ENCODE measurements around the gene PRC1.

PRC1 gene

GRCh38 chr15:90949979-90950675 lies 44.2 kb downstream of the PRC1 start:
- H3K9ac ChIP-seq (ENCODE audit: low read depth, low read length) = no peak overlapping the region
- H3K27me3 ChIP-seq (ENCODE audit: control insufficient read depth, insufficient read depth, low read length) = no peaks in the 10 kb centered on the region
- H3K9me3 ChIP-seq (ENCODE audit: control insufficient read depth, insufficient read depth, low read length) = no peaks in the 10 kb centered on the region
- H3K4me3 ChIP-seq (ENCODE audit: low read depth, low read length) = no peak overlapping the region
- H3K36me3 ChIP-seq (ENCODE audit: control insufficient read depth, insufficient read depth, low read length) = peaks cover 58% of the 10 kb centered on the region
- H3K4me1 ChIP-seq (ENCODE audit: control insufficient read depth, insufficient read depth, low read length) = no peaks in the 10 kb centered on the region

- no peak overlapping the region for H3K4me3 ChIP-seq (ENCODE audit: low read depth, low read length)
- H3K4me1 ChIP-seq (ENCODE audit: control insufficient read depth, insufficient read depth, low read length) = no peaks in the 10 kb centered on the region
- H3K9ac ChIP-seq (ENCODE audit: low read depth, low read length) = no peak overlapping the region
- H3K27me3 ChIP-seq (ENCODE audit: control insufficient read depth, insufficient read depth, low read length) = no peaks in the 10 kb centered on the region
- no peaks in the 10 kb centered on the region for H3K9me3 ChIP-seq (ENCODE audit: control insufficient read depth, insufficient read depth, low read length)
- H3K36me3 ChIP-seq (ENCODE audit: control insufficient read depth, insufficient read depth, low read length) = peaks cover 59% of the 10 kb centered on the region
These were observed 45.8 kb downstream of the PRC1 start for GRCh38 chr15:90948506-90948905.

GRCh38 chr15:90947577-90948357 lies 46.6 kb downstream of the PRC1 start:
- no peaks in the 10 kb centered on the region for H3K27me3 ChIP-seq (ENCODE audit: control insufficient read depth, insufficient read depth, low read length)
- no peak overlapping the region for H3K9ac ChIP-seq (ENCODE audit: low read depth, low read length)
- no peaks in the 10 kb centered on the region for H3K9me3 ChIP-seq (ENCODE audit: control insufficient read depth, insufficient read depth, low read length)
- no peak overlapping the region for H3K4me3 ChIP-seq (ENCODE audit: low read depth, low read length)
- peaks cover 59% of the 10 kb centered on the region for H3K36me3 ChIP-seq (ENCODE audit: control insufficient read depth, insufficient read depth, low read length)
- H3K4me1 ChIP-seq (ENCODE audit: control insufficient read depth, insufficient read depth, low read length) = no peaks in the 10 kb centered on the region

GRCh38 chr15:90946941-90947576 lies 47.3 kb downstream of the PRC1 start:
- peaks cover 63% of the 10 kb centered on the region for H3K36me3 ChIP-seq (ENCODE audit: control insufficient read depth, insufficient read depth, low read length)
- no peaks in the 10 kb centered on the region for H3K27me3 ChIP-seq (ENCODE audit: control insufficient read depth, insufficient read depth, low read length)

DNA sequence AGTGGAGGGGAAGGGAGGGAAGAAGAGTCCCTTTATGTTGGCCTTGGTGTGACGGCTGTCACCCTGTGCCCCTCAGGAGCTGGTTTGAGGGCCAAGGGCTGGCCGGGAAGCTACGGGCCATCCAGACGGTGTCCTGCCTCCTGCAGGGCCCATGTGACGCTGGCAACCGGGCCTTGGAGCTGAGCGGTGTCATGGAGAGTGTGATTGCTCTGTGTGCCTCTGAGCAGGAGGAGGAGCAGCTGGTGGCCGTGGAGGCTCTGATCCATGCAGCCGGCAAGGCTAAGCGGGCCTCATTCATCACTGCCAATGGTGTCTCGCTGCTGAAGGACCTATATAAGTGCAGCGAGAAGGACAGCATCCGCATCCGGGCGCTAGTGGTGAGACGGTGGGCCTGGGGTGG lies 47.8 kb downstream of the PRC1 start:
- H3K4me3 ChIP-seq (ENCODE audit: low read depth, low read length) = no peak overlapping the region
- no peaks in the 10 kb centered on the region for H3K4me1 ChIP-seq (ENCODE audit: control insufficient read depth, insufficient read depth, low read length)
- H3K27me3 ChIP-seq (ENCODE audit: control insufficient read depth, insufficient read depth, low read length) = no peaks in the 10 kb centered on the region
- H3K9me3 ChIP-seq (ENCODE audit: control insufficient read depth, insufficient read depth, low read length) = no peaks in the 10 kb centered on the region
- no peak overlapping the region for H3K9ac ChIP-seq (ENCODE audit: low read depth, low read length)
- H3K36me3 ChIP-seq (ENCODE audit: control insufficient read depth, insufficient read depth, low read length) = peaks cover 63% of the 10 kb centered on the region

More at GRCh38 chr15:90946941-90947576, 47.3 kb downstream of the PRC1 start:
- no peaks in the 10 kb centered on the region for H3K9me3 ChIP-seq (ENCODE audit: control insufficient read depth, insufficient read depth, low read length)
- H3K9ac ChIP-seq (ENCODE audit: low read depth, low read length) = no peak overlapping the region
- no peak overlapping the region for H3K4me3 ChIP-seq (ENCODE audit: low read depth, low read length)
- no peaks in the 10 kb centered on the region for H3K4me1 ChIP-seq (ENCODE audit: control insufficient read depth, insufficient read depth, low read length)

- Histone ChIP-seq H3K4me3 (ENCODE audit: low read depth, low read length) (no peak overlapping the region), H3K9me3 (ENCODE audit: control insufficient read depth, insufficient read depth, low read length) (no peaks in the 10 kb centered on the region), H3K27me3 (ENCODE audit: control insufficient read depth, insufficient read depth, low read length) (no peaks in the 10 kb centered on the region), H3K36me3 (ENCODE audit: control insufficient read depth, insufficient read depth, low read length) (peaks cover 69% of the 10 kb centered on the region), H3K9ac (ENCODE audit: low read depth, low read length) (no peak overlapping the region), H3K4me1 (ENCODE audit: control insufficient read depth, insufficient read depth, low read length) (no peaks in the 10 kb centered on the region)
These were observed 49.2 kb downstream of the PRC1 start for GRCh38 chr15:90945091-90945490.

GRCh38 chr15:90942354-90943120 lies 51.8 kb downstream of the PRC1 start:
- H3K4me1 ChIP-seq (ENCODE audit: control insufficient read depth, insufficient read depth, low read length) = no peaks in the 10 kb centered on the region
- H3K9ac ChIP-seq (ENCODE audit: low read depth, low read length) = no peak overlapping the region
- H3K9me3 ChIP-seq (ENCODE audit: control insufficient read depth, insufficient read depth, low read length) = no peaks in the 10 kb centered on the region
- peaks cover 57% of the 10 kb centered on the region for H3K36me3 ChIP-seq (ENCODE audit: control insufficient read depth, insufficient read depth, low read length)
- no peak overlapping the region for H3K4me3 ChIP-seq (ENCODE audit: low read depth, low read length)
- no peaks in the 10 kb centered on the region for H3K27me3 ChIP-seq (ENCODE audit: control insufficient read depth, insufficient read depth, low read length)

DNA sequence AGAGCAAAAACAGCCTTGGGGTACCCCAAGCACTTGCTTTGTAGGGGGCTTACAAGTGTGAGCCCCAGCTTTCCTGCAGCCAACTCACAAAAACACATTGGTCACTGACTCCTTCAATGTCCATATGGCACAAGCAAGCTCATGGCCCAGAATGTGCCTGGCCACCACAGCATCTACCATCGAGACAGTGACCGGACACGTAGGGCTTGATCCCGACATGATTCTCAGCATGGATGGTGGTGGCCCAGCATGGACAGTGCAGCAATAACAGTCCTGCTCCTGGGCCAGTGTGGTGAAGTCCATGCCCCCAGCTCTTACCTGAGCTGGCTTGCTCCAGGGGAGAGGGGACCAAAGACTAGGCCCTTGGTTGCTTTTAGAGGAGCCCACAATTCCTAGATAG lies 53.3 kb downstream of the PRC1 start:
- Histone ChIP-seq H3K36me3 (ENCODE audit: control insufficient read depth, insufficient read depth, low read length) (peaks cover 46% of the 10 kb centered on the region), H3K9me3 (ENCODE audit: control insufficient read depth, insufficient read depth, low read length) (no peaks in the 10 kb centered on the region), H3K4me1 (ENCODE audit: control insufficient read depth, insufficient read depth, low read length) (peaks cover 8% of the 10 kb centered on the region), H3K27me3 (ENCODE audit: control insufficient read depth, insufficient read depth, low read length) (no peaks in the 10 kb centered on the region), H3K4me3 (ENCODE audit: low read depth, low read length) (no peak overlapping the region), H3K9ac (ENCODE audit: low read depth, low read length) (no peak overlapping the region)

DNA sequence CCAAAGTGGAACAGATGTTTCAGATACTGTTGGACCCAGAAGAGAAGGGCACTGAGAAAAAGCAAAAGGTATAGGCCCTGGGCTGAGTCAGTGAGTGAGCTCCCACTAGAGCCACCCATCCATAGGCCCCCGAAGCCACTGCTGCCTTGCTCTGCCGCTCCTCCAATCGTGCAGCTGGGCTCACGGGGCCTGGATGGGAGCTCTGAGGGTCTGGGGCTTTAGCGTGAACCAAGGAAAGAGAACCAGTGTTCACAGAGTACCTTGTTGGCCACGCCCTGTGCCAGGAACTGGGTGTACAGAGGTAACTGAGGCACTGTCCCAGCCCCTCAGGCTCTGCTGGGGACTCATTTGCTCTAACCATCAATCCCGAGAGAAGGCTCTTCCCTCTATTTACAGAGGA lies 54.6 kb downstream of the PRC1 start:
- Histone ChIP-seq H3K4me3 (ENCODE audit: low read depth, low read length) (no peak overlapping the region), H3K9ac (ENCODE audit: low read depth, low read length) (no peak overlapping the region), H3K9me3 (ENCODE audit: control insufficient read depth, insufficient read depth, low read length) (no peaks in the 10 kb centered on the region), H3K4me1 (ENCODE audit: control insufficient read depth, insufficient read depth, low read length) (peaks cover 9% of the 10 kb centered on the region), H3K36me3 (ENCODE audit: control insufficient read depth, insufficient read depth, low read length) (peaks cover 46% of the 10 kb centered on the region), H3K27me3 (ENCODE audit: control insufficient read depth, insufficient read depth, low read length) (no peaks in the 10 kb centered on the region)

DNA sequence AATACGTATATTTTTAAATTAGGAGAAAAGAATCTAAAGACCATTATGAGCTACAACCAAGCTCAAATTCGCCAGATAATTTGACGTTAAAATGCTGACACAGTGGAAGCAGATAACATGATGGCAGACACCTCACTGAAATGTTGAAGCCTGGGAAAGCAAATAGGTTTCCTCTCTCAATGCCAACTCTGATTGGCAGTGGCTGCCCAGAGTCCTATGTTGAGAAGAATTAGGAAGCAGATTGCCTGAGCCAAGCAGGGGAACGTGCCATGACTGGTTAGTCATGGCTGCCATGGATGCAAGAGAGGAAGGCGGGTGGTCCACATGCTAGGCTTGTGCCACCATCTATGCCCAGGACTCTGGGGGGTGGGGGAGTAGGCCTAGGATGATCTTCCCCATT lies 56.1 kb downstream of the PRC1 start:
- H3K36me3 ChIP-seq (ENCODE audit: control insufficient read depth, insufficient read depth, low read length) = peaks cover 37% of the 10 kb centered on the region
- H3K4me1 ChIP-seq (ENCODE audit: control insufficient read depth, insufficient read depth, low read length) = peaks cover 12% of the 10 kb centered on the region
- H3K27me3 ChIP-seq (ENCODE audit: control insufficient read depth, insufficient read depth, low read length) = peaks cover 3% of the 10 kb centered on the region
- no peak overlapping the region for H3K4me3 ChIP-seq (ENCODE audit: low read depth, low read length)
- no peaks in the 10 kb centered on the region for H3K9me3 ChIP-seq (ENCODE audit: control insufficient read depth, insufficient read depth, low read length)
- H3K9ac ChIP-seq (ENCODE audit: low read depth, low read length) = no peak overlapping the region

DNA sequence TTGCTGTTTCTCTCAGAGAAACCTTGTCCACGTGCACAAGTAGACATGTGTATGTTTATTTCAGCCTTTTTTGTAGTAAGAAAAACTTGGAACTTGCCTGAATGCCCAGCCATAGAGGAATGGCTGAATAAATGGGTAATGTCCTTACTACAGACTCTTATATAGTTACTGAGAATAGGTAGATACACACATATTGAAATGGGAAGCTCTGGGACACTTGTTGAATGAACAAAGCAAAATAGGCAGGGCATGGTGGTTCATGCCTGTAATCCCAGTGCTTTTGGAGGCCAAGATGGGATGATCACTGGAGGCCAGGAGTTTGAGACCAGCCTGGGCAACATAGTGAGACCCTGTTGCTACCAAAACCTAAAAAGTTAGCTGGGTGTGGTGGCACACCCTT lies 57.5 kb downstream of the PRC1 start:
- no peak overlapping the region for H3K4me3 ChIP-seq (ENCODE audit: low read depth, low read length)
- H3K4me1 ChIP-seq (ENCODE audit: control insufficient read depth, insufficient read depth, low read length) = peaks cover 14% of the 10 kb centered on the region
- no peaks in the 10 kb centered on the region for H3K9me3 ChIP-seq (ENCODE audit: control insufficient read depth, insufficient read depth, low read length)
- H3K36me3 ChIP-seq (ENCODE audit: control insufficient read depth, insufficient read depth, low read length) = peaks cover 23% of the 10 kb centered on the region
- peaks cover 10% of the 10 kb centered on the region for H3K27me3 ChIP-seq (ENCODE audit: control insufficient read depth, insufficient read depth, low read length)
- peak overlapping the region; percentile 5 for H3K9ac ChIP-seq (ENCODE audit: low read depth, low read length)

All from iPS-15b (cell line).